ENCODE measurements around the gene MPO.

- no peak for TF ChIP-seq CTCF (IDR thresholded peaks at IDR 0.05; ENCODE audit: low read depth, low read length, missing input control)
- no peak for TF ChIP-seq ZBTB33 (IDR thresholded peaks at IDR 0.05)
- TF ChIP-seq HNF4G (IDR thresholded peaks at IDR 0.05) = no peak
- TF ChIP-seq MAX (IDR thresholded peaks at IDR 0.05) = no peak
- no peak for TF ChIP-seq EGR1 (IDR thresholded peaks at IDR 0.05; ENCODE audit: low read depth in 2 of 2)
- TF ChIP-seq TAF1 (conservative IDR thresholded peaks at IDR 0.05) = no peak
Measured at GRCh38 chr17:58238147-58238634, 42.5 kb downstream of the MPO start, which contains the start of gene LPO.

All from liver (tissue), 3 donors.